HL-60 (cell line): ENCODE results near the gene CRBN.

Experiments used
- DNase-seq, 2 experiments: peaks; one replicate each; pipeline ENCODE4 v3.0.0-alpha.2; 2010 to 2020; ENCODE audit warnings: low read depth in 1 of 2, low spot score in 1 of 2
- H3K27ac ChIP-seq: fragments of 250-450 bp; sonication (Bioruptor Pico); replicated peaks from 2 replicates; pipeline ENCODE4 v1.5.1; 2020; ENCODE audit warnings: mild to moderate bottlenecking, moderate library complexity
- H3K27me3 ChIP-seq: fragments of 250-450 bp; sonication (Bioruptor Pico); 2 replicates; pipeline ENCODE4 v1.5.1; 2021; ENCODE audit warnings: mild to moderate bottlenecking, moderate library complexity; ENCODE audit not compliant: insufficient read depth, poor library complexity, severe bottlenecking
- H3K4me3 ChIP-seq: replicated peaks from 2 replicates; pipeline ENCODE4 v1.5.1; 2011; ENCODE audit warnings: mild to moderate bottlenecking, control low read depth, low read length; ENCODE audit not compliant: insufficient read depth
- CTCF ChIP-seq: IDR thresholded peaks from one replicate; pipeline ENCODE4 v1.5.1; 2011; ENCODE audit warnings: low read length, control low read depth, inconsistent platforms; ENCODE audit not compliant: insufficient read depth
- GABPA ChIP-seq: IDR thresholded peaks from 2 replicates; pipeline ENCODE4 v1.6.1; 2012; ENCODE audit warnings: low read depth
- POLR2AphosphoS5 ChIP-seq: IDR thresholded peaks from 2 replicates; pipeline ENCODE4 v1.6.1; 2012; ENCODE audit warnings: low read depth
- REST ChIP-seq: IDR thresholded peaks from 2 replicates; pipeline ENCODE4 v1.6.1; 2012; ENCODE audit warnings: low read depth; ENCODE audit not compliant: insufficient replicate concordance
- SPI1 ChIP-seq: IDR thresholded peaks from 2 replicates; pipeline ENCODE4 v1.6.1; 2012; ENCODE audit warnings: low read depth, mild to moderate bottlenecking, borderline replicate concordance

CRBN gene

GRCh38 chr3:3178498-3179328, 778 bp downstream of the CRBN start:
- TF ChIP-seq POLR2AphosphoS5, result no peak
- TF ChIP-seq GABPA, result no peak
- no peak for TF ChIP-seq REST
- TF ChIP-seq SPI1, result no peak
- no peak for TF ChIP-seq CTCF
- H3K27ac ChIP-seq, result peak overlapping the region; percentile 79
- H3K27me3 ChIP-seq, result no peaks in the 10 kb centered on the region
- H3K4me3 ChIP-seq, result peak overlapping the region; percentile 71
- no peak for DNase-seq

- no peak for DNase-seq
- peak overlapping the region; percentile 79 for H3K27ac ChIP-seq
- H3K27me3 ChIP-seq, result no peaks in the 10 kb centered on the region
- TF ChIP-seq SPI1 (peak; percentile 61), GABPA (no peak), CTCF (no peak)
- H3K4me3 ChIP-seq, result peak overlapping the region; percentile 71; the same call in 1 of the 2 replicates
These were observed 1.5 kb downstream of the CRBN start for GRCh38 chr3:3177861-3178497.

GRCh38 chr3:3172627-3173026, 6.9 kb downstream of the CRBN start:
- Histone ChIP-seq H3K4me3 (no peak overlapping the region), H3K27me3 (no peaks in the 10 kb centered on the region), H3K27ac (0 out of 2 replicates have a peak overlapping the region, but pooled peaks have one; percentile 4)
- TF ChIP-seq POLR2AphosphoS5 (no peak), CTCF (no peak), SPI1 (no peak), GABPA (no peak), REST (no peak)
- no peak for DNase-seq
